HG03558 (cell line): ENCODE data around the gene MMP11.

Experiments
- ATAC-seq: cut with Tn5 transposase; IDR thresholded peaks from one replicate; pipeline ENCODE4 v1.9.1; 2021; ENCODE audit warnings: moderate number of reproducible peaks; ENCODE audit not compliant: unreplicated experiment; ENCODE audit errors: extremely low read depth

Gene MMP11

GRCh38 chr22:23779083-23779482 lies 6.4 kb downstream of the MMP11 start:
- no peak for ATAC-seq

- no peak for ATAC-seq
These were observed 7.1 kb downstream of the MMP11 start for GRCh38 chr22:23779731-23780130.

DNA sequence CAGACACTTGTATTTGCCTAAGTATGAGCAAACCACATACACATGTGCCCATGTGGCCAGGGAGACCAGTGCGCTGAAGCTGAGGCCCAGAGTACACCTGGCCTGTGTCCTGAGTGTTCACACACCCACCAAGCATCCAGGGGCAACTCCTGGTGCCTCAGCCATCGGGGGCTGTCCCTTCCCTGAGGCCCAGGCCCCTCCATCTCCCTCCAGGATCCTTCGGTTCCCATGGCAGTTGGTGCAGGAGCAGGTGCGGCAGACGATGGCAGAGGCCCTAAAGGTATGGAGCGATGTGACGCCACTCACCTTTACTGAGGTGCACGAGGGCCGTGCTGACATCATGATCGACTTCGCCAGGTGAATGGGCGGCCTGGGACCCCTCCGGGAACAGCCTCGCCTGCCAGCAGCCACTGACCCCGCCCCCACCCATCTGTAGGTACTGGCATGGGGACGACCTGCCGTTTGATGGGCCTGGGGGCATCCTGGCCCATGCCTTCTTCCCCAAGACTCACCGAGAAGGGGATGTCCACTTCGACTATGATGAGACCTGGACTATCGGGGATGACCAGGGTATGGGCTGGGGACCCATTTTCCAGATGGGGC lies 7.6 kb downstream of the MMP11 start:
- ATAC-seq, result no peak

- no peak for ATAC-seq
These were observed 8.4 kb downstream of the MMP11 start for GRCh38 chr22:23781065-23781464.

DNA sequence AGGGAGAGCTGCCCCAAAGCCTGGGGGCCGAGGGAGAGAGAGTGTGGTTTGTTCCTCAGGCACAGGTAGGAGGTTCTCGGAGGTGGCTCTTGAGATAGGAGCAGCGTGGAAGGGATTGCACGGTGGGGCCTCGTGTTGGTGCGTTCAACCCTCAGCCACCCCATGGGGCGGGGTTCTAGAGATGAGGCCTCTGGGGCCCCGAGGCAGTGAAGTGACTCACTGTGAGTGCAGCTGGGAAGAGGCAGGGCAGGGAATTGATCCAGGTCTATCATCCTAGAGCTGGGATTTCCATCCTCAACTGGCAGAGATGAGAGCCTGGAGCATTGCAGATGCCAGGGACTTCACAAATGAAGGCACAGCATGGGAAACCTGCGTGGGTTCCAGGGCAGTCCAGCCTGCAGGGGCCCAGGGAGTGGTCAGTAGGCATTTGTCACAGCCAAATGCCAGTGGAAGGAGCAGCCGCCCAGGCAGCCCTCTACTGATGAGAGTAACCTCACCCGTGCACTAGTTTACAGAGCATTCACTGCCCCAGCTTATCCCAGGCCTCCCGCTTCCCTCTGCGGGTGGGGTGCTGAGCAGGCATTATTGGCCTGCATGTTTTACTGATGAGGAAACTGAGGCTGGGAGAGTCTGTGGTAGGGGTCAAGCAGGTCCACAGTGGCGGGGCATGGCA lies 9.0 kb downstream of the MMP11 start:
- no peak for ATAC-seq

DNA sequence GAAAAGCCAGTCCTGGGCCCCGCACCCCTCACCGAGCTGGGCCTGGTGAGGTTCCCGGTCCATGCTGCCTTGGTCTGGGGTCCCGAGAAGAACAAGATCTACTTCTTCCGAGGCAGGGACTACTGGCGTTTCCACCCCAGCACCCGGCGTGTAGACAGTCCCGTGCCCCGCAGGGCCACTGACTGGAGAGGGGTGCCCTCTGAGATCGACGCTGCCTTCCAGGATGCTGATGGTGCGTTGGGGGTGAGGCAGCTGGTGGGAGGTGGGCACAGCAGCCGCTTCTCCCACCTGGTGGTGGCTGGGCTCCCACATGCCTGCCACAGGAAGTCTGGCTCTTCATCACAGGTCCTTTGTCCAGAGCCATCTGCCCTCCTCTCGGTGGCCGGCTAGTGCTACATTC lies 9.6 kb downstream of the MMP11 start:
- no peak for ATAC-seq

DNA sequence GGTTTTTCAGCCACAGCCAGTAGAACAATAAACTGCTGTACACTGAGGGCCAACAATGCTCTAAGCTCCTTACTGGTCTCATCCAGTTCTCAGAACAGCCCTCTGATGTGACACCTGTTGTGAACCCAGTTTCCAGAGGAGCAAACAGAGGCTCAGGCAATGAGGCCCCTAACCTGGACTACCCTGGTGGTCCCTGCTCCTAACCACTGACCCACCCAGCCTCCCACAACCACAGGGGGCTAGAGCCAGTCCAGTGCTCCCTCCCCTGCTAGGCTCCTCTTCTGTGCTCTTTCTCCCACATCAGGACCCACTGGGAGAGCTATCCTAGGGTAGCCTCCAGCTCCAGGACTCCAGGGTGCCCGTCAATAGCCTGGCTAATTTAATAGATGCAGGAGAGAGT lies 10.1 kb downstream of the MMP11 start:
- no peak for ATAC-seq

DNA sequence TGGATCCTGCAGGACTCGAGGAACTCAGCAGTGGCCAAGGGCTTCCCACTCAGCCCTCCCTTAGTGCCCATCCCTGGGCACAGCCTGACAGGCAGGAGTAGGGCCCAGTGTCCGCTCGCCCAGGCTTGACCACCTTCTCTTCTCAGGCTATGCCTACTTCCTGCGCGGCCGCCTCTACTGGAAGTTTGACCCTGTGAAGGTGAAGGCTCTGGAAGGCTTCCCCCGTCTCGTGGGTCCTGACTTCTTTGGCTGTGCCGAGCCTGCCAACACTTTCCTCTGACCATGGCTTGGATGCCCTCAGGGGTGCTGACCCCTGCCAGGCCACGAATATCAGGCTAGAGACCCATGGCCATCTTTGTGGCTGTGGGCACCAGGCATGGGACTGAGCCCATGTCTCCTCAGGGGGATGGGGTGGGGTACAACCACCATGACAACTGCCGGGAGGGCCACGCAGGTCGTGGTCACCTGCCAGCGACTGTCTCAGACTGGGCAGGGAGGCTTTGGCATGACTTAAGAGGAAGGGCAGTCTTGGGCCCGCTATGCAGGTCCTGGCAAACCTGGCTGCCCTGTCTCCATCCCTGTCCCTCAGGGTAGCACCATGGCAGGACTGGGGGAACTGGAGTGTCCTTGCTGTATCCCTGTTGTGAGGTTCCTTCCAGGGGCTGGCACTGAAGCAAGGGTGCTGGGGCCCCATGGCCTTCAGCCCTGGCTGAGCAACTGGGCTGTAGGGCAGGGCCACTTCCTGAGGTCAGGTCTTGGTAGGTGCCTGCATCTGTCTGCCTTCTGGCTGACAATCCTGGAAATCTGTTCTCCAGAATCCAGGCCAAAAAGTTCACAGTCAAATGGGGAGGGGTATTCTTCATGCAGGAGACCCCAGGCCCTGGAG lies 10.9 kb downstream of the MMP11 start:
- no peak for ATAC-seq

GRCh38 chr22:23784215-23784732 lies 11.6 kb downstream of the MMP11 start:
- no peak for ATAC-seq

DNA sequence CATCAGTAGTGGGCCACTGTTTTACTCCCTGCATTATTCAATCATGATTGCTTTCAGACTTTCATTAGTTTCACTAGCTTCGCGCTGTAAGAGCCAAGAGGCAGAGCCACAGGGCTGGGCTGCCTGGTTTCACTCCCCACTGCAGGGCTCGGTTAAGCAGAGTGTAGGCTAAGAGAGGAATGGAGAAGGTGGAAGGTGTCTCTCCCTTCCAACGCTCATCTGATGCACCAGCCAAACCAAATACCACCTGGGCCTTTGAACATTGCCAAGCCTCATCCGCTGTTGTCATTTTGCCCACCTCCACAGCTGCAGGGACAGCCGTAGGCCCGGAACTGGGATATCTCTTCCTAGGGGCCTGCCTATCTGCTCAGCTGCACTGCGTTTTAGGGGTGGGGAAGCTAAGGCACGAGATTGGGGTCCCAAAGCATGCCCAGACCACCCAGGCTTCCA lies 13.6 kb downstream of the MMP11 start:
- no peak for ATAC-seq

DNA sequence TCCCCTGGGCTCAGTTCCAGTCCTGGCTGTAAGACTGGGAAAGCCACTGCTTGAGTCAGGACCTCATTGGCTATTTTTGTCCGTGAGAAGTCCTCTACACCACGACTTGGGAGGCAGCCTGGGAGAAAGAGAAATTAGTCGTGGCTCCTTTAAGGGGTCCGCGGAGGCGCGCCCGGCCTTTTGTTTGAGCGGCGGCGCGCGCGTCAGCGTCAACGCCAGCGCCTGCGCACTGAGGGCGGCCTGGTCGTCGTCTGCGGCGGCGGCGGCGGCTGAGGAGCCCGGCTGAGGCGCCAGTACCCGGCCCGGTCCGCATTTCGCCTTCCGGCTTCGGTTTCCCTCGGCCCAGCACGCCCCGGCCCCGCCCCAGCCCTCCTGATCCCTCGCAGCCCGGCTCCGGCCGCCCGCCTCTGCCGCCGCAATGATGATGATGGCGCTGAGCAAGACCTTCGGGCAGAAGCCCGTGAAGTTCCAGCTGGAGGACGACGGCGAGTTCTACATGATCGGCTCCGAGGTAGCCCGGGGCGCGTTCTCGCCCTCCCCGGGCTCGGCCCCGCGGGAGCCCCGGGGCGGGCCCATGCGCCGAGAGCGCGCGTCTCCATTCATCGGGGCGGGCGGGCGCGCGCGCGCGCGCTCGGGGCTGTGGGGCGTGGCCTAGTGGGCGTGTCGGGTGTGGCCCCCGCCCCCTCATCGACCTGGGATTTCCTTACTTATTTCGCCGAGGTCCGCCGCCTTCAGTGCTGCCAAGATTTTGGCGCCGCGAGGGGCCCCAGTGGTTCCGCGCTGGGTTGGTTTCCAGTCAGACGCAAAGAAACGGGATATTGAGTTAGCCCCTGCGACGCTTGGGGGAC lies 14.3 kb downstream of the MMP11 start, which contains the start of gene SMARCB1:
Gene SMARCB1, plus strand, starts transcription at position 215 of the 848 bp plus-strand sequence. Its CDS starts 204 bp downstream, at position 419.
- ATAC-seq, result no peak

GRCh38 chr22:23787600-23787896 lies 14.9 kb downstream of the MMP11 start:
- no peak for ATAC-seq

DNA sequence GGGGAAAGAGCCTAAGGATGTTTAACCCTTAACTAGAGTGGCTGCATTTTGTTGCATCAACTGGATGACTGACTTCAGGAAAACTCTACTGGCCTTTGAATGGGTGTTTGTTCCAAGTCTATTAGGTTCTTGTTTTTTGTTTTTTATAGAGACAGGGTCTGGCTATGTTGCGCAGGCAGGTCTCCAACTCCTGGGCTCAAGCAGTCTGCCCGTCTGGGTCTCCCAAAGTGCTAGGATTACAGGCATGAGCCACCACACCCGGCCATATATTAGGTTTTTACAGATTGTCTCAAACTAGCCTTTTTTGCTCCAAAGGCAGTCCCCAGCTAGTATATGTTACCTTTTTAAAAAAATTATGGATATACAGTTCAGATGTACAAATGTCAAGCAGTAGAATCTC lies 15.3 kb downstream of the MMP11 start:
- ATAC-seq, result no peak

GRCh38 chr22:23789121-23789520 lies 16.5 kb downstream of the MMP11 start:
- ATAC-seq, result no peak

DNA sequence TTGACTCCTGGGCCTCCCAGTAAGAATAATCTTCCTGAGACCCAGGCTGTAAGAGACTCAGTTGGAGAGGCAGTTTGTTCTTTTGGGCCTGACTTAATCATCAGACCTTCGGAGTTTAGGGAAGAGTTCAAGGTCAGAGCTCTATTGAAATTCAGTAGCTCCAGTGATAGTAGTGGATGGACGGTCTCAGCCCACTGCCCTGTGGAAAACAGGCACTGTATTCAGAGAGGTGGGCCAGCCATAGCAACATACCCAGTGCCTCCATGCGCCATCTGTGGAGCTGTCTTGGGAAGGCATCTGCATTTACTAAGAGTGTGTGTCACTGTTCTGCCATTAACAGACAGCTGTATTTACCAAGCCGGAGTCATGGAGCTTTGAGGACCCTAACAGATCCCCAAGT lies 17.0 kb downstream of the MMP11 start:
- ATAC-seq, result no peak

DNA sequence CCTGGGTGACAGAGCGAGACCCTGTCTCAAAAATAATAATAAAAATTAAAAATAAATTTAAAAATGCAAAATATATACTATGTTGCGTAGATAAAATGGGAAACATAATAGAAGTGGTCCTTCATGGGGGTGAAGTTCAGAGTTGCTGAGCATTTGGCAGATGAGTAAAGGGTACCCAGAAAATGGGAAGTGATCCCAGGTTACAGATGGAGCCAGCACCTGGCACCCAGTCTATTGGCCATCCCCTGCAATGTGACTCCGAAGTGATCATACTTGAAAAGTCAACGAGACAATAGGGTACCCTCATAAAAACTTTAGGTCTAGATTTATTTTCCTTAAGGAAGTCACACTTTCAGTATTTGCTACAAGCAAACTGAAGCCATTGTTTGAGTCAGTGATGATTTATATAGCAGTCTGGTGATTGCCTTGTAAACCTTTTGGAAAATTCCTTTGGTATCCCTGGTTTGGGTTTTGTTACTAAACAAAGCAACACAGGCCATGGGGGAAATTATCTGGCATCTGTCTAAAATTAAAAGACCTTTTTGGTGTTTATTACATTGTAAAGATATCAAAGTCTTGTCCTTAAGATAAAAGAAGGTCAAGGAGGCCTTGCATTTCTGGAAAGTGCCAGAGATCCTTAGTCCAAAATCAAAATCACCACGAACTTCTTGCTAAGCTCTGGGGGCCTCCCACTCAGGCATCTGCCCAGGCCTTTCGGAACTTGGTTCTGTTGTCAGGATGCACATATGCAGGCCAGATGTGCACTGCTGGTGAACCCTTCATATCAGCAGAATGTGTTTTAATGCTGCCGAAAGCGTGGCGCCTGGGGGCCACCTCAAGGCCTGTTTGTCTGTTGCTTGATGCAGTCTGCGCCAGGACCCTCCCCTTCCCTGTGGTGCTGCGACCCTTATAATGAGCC lies 18.4 kb downstream of the MMP11 start:
- ATAC-seq, result no peak

DNA sequence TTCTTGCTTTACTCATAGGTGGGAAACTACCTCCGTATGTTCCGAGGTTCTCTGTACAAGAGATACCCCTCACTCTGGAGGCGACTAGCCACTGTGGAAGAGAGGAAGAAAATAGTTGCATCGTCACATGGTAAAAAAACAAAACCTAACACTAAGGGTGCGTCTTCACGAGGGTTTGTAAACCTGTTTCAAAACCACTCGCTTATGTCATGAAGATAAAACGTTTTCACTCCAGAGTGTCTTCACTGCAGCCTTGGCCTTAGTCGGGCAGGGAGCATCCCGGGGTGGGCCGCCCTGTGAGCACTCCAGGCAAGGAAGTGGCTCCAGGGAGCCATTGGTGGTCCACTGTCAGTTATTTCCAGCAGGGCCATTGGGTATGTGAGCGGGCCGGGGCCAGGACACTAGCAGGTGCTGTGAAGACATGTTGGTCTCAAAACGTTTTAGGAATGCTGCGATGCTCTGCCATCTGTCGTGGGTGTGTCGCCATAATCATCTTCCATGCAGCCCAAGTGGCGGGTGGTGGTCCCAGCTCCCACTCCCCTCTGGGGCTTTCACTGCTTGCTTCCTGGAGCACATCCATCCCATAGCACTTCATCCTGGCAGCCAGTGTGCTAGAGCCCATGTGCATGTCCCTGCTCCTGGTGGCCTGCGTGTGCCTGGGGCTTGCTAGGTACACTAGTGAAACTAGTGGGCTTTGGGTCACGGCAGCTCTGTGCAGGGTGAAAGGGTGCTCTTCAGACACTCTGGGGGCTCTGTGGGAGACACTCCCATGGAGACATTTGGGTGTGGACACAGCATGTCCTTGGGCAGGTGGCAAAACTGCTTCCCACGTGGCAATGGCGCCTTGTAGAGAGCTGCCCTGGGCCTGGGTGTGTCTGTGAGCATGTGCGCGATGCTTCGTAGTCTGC lies 19.3 kb downstream of the MMP11 start:
- ATAC-seq, result no peak

DNA sequence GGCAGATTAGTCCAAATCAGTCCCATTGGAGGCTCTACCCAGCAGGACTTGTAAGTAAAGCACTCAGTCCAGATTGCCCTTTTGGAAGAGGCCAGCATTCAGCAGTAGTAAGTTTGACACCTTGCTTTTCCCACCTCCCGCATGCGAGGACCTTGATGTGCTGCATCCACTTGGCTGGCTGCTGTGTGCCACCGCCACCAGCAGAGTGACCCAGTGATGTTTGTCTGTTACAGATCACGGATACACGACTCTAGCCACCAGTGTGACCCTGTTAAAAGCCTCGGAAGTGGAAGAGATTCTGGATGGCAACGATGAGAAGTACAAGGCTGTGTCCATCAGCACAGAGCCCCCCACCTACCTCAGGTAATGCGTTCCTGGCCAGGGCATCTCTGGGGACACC lies 20.7 kb downstream of the MMP11 start:
- no peak for ATAC-seq
